ENCODE data around the gene MRPL55.

The MRPL55 gene

GRCh38 chr1:228109073-228109961 is at the start of gene MRPL55:
Gene MRPL55 (minus strand): TSS chr1:228109299. CDS start chr1:228108260, 1,039 bp downstream.
- peak; percentile 85 for DNase-seq

GRCh38 chr1:228158151-228159007 is 49.3 kb upstream of the MRPL55 start:
- no peak for DNase-seq

DNA sequence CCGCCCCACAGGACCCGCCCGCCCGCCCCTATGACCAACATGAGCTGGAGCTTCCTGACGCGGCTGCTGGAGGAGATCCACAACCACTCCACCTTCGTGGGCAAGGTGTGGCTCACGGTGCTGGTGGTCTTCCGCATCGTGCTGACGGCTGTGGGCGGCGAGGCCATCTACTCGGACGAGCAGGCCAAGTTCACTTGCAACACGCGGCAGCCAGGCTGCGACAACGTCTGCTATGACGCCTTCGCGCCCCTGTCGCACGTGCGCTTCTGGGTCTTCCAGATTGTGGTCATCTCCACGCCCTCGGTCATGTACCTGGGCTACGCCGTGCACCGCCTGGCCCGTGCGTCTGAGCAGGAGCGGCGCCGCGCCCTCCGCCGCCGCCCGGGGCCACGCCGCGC is 48.6 kb upstream of the MRPL55 start:
- DNase-seq: no peak

DNA sequence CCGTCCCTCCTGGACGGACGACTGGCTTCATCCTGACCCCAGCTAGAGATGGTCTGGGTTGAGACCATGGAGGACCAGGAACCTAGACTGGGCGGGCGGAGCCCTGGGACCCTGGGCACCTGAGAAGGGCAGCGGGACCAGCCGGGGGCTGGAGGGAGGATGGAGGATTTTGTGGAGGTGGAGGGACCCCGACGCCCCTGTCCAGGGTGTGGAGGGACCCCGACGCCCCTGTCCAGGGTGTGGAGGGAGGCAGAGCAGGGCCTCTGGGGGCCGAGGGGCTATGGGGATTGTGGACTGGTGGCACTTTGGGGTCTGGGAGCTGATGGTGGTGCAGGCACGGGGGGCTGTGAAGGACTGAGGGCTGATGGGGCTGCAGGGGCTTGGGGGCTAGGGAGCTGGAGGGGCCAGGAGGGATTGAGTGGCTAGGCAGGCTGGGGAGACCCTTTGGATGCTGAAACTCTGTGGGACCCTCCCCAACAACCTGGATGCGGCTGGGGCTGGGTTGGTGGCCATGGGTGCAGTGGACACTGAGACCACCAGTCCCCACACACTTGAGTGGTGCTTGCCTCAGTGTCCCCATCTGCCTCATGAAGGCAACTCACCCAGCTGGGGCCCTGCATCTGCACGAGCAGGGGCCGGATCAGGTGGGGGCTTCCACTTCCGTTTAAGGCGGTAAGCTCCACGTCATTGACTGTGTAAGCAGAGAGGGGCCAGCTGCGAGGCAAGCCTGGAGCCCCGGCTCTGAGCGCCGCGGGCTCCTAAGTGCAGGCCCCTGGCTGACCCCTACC is 48.0 kb upstream of the MRPL55 start:
- DNase-seq: no peak

DNA sequence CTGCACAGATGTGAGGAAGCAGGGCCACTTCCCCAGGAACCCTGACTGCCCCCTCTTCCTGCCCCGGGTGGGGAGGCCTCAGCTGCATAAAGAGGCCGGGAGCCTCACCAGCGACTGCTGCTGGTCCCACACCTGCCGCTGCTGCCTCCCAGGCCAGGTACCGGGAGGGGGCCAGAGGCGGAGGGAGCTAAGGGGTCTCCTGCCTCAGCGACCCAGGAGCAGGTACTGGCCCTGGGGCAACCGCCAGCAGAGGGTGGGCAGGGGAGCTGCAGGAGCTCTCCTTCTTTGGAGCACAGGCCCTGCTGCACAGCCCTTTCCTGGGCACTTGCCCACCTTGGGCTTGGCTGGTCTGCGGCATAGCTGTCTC is 47.4 kb upstream of the MRPL55 start:
- DNase-seq: no peak

- DNase-seq: no peak
Measured at GRCh38 chr1:228155596-228156514, 46.8 kb upstream of the MRPL55 start.

DNA sequence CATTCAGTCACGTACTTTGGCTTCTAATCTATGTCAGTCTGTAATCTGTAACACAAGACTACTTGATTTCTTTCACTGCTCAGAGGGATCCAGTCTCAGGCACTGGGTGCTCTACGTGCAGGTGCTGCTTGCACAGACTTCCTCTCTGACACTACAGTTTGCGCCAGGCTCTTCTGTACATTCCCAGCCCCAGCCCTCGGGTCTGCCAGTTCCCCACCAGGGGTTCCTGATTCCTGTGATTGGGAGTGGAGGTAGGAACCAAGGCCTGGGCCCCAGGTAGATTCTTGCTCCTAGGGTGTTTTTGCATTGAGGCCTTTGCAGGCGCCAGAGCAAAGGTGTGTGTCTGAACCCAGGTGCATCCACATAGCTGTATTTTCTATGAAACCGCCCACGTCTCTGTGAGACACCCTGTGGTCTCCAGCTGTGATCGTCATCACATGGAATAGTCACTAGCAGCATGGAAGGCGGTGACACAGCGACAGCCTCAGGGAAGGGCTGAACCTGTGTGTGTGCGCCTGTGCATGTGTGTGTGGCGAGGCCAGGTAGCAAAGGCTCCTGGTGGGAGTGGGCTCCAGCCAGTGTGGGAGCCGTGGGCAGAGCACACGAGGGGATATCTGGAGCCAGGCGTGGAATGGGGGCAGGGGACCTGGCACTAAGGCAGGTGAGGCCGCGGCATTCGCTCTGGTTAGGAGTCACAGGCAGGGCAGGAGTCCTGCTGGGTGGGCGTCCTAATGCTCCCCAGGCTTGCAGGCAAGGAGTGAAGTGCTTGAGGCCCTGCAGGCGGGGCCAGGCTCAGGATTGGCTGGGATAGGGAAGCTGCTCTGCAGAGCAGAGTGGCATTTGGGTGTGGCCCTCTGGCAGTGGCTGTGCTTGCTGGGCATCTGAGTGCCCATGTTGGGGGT is 45.8 kb upstream of the MRPL55 start:
- DNase-seq: no peak

DNA sequence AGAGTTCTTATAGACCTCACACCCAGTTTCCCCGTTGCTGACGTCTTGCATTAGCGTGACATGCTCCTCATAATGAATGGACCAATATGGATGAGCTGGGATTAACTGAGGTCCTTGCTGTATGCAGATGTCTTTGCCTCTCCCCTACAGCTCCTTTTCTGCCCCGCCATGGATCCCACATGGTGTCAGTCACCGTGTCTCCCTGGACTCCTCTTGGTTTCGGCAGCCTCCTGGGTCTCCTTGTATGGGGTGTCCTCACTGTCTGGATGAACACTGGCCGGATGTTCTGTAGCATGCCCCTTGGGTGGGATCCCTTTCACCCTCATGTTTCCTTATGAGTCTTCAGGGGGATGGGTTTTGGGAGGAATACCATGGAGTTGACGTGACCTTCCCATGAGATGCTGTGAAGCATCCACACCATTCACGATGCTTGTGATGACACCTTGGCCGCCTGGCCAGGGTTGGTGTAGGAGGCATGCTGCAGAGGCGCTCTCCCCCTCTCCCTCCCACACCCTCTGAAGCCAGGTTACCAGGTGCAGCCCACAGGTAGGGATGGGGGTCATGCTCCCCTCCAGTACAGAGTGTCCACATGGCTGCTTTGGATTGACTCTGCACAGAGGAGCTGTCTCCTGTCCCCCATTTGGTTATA is 45.0 kb upstream of the MRPL55 start:
- DNase-seq: no peak

DNA sequence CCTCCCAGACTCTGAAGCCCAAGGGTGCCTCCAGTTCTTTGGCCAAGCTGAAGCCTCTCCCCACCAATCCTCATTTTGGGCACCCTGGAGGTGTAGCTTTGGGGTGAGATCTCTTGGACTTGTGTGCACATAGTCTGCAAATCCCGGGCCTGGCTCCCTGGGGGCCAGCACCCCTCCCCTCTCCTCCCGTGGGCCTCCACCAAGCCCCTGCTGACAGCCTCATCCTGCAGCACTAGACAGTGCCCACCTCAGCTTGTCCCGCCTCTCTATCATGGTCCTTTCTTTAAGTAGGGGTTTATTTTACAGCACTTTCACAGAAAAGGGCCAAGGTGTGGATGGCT is 43.8 kb upstream of the MRPL55 start:
- no peak for DNase-seq

- no peak for DNase-seq
Measured at GRCh38 chr1:228152097-228152917, 43.2 kb upstream of the MRPL55 start.

GRCh38 chr1:228151180-228151925 is 42.3 kb upstream of the MRPL55 start:
- no peak for DNase-seq

DNA sequence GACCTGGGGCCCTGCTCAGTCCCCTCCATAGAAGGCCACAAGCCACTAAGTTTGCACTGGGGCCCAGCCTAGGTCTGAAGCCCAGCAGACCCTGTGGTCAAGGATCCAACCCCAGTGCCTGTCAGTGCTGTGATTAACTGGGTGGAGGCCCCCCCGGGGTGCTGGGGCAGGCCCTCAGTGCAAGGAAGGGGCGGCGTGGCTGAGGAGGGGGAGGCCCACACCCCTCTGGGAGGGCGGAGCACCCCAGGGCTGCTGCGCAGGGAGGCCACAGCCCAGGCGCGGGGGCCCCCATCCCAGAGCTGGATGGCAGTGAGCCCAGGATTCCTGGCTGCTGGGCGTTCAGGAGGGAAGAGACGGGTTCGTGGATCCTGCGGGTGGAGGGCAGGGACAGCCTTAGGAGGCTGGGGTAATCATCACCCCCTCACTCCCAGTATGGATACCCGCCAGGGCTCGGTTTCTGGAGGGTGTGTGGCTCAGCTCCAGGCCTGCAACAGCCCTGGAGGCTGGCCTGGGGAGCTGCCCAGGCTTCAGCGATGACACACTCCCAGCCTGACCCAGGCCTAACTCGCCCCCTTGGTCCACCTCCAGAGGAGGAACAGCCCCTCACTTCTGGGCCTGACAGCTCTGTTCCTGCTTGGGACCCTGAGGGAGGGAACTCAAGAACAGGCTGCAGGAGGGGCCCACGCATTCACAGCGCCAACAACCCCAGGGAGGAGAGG is 41.5 kb upstream of the MRPL55 start:
- DNase-seq: no peak

DNA sequence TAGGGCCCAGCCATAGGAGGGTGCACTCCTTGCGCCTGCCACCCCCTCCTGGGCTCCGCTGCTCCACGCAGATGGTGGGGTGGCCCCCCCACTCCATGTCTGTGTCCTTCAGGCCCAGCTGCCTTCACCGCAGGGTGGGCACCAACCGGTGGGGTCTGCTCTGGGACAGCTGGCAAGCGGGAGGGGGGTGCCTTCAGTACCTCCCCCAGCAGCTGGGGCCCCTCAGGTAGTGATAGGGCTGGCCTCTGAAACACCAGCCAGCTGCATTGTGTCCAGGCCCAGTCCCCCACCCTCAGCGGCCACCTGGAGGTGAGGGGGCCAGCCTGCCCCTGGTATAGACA is 41.0 kb upstream of the MRPL55 start:
- DNase-seq: no peak

- no peak for DNase-seq
Measured at GRCh38 chr1:228149406-228150119, 40.5 kb upstream of the MRPL55 start, which contains the start of gene GJC2. Gene GJC2 (plus strand): TSS chr1:228149930. CDS start chr1:228157759, 7,829 bp downstream.

DNA sequence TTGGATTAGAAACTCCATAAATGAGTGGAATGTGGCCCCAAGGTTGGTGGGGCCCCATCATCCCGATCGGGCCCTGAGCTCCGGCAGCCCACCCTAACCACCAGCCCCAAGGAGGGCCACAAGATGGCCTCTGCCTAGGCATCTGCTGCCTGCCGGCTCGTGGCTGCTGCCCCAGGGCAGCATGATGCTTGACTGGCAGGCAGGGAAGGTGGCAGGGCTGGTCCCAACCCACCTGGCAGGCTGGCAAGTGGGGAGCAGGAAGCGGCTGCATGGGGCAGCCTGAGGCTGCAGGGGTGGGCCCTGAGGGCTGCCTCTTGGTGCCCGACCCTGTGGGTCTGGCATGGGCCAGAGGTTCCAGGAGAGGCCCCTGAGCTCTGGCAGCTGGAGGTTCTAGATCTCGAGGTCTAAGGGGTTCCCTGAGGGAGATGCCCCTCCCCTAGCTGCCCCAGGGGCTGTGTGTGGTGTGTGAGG is 39.9 kb upstream of the MRPL55 start:
- DNase-seq: no peak

GRCh38 chr1:228148196-228148861 is 39.2 kb upstream of the MRPL55 start:
- DNase-seq: no peak

- DNase-seq: no peak
Measured at GRCh38 chr1:228147768-228148167, 38.7 kb upstream of the MRPL55 start.

All from DMS 273 treated with DMSO at 0.1 percent for 48 hours (cell line).